Right cardiac atrium (tissue), 5 donors: ENCODE results near the gene DIO3. TPM values are rescaled to one million over a fixed set of nuclear protein-coding genes. Genes with fewer than 3 reads are reported as not detected.

Source experiments
- ATAC-seq, 2 donors: fragments of 200-7000 bp; cut with Tn5 transposase; one replicate each; pipeline versions ENCODE4 v1.8.0 to v1.9.1; 2020; ENCODE audit warnings: moderate library complexity in 2 of 2, mild to moderate bottlenecking in 1 of 2
- DNase-seq, 3 donors: peaks; one replicate each; pipeline ENCODE4 v3.0.0-alpha.2; 2020
- H3K27ac ChIP-seq: one replicate; pipeline ENCODE4 v1.5.1; 2013; ENCODE audit warnings: mild to moderate bottlenecking, low read length, control low read depth, moderate library complexity
- H3K27me3 ChIP-seq: one replicate; pipeline ENCODE4 v1.6.1; 2013; ENCODE audit not compliant: control insufficient read depth, insufficient read depth
- H3K4me1 ChIP-seq: one replicate; pipeline ENCODE4 v1.6.1; 2013; ENCODE audit warnings: low read length; ENCODE audit not compliant: control insufficient read depth, insufficient read depth
- H3K4me3 ChIP-seq: one replicate; pipeline ENCODE4 v1.5.1; 2013; ENCODE audit warnings: low read length, control low read depth
- H3K9me3 ChIP-seq: one replicate; pipeline ENCODE4 v1.6.1; 2013; ENCODE audit warnings: low read length; ENCODE audit not compliant: control insufficient read depth
- WGBS: extraction: QIAGEN DNeasy Blood & Tissue Kit; methylation state at CpG from one replicate; pipeline ENCODE4 v1.1.7; 2013; 5-methylcytosine and 5-hydroxymethylcytosine counted together
- intact Hi-C, 4 donors: fragments of 100-400 bp; cut with DNase I; formaldehyde crosslinking; loops; one replicate each; pipeline versions ENCODE4 v1.11.0 to v1.14.0; 2022 to 2023
- polyA plus RNA-seq: library from polyadenylated mRNA; stranded (reverse); fragments of 200-250 nt; gene quantifications from one replicate; pipeline ENCODE4 v1.2.3, GENCODE V29; 2013
- total RNA-seq, 4 donors: library from RNA; stranded (reverse); fragmentation: NEBNext Ultra II Directional; extraction: Animal tissue kit (Norgen Biotek cat#: 25700); gene quantifications; one replicate each; pipeline ENCODE4 v1.2.1, GENCODE V29; 2021
- donor health status: healthy with polysubstance abuse.
- donor health status: DM: no; HTN: yes; CAD: no.
- donor health status: DM: no; HTN: no; CAD: no.
- donor health status: DM: no; HTN: yes; CAD: no; lungs with severe emphysema.
- donor health status: DM: yes; HTN: yes; CAD: no.

The DIO3 gene
- total and polyA plus RNA-seq, 5 donors: 0.17 to 0.34 TPM; not detected in 3

GRCh38 chr14:101591582-101591981, 30.3 kb downstream of the DIO3 start:
- ATAC-seq (no peak), DNase-seq (no peak)
- intact Hi-C loops: no loop called here
- no peaks in the 10 kb centered on the region for H3K9me3 ChIP-seq
- H3K4me3 ChIP-seq: no peak overlapping the region
- no peaks in the 10 kb centered on the region for H3K4me1 ChIP-seq
- no peak overlapping the region for H3K27ac ChIP-seq
- WGBS: 90% methylated on average over 5 of the region's 5 CpGs
- H3K27me3 ChIP-seq: no peaks in the 10 kb centered on the region

- DNase-seq (no peak), ATAC-seq (no peak)
- 90% methylated on average over 7 of the region's 7 CpGs for WGBS
- Histone ChIP-seq H3K9me3 (no peaks in the 10 kb centered on the region), H3K27me3 (no peaks in the 10 kb centered on the region), H3K4me3 (no peak overlapping the region), H3K27ac (no peak overlapping the region), H3K4me1 (no peaks in the 10 kb centered on the region)
- intact Hi-C loops: no loop called here
Measured at GRCh38 chr14:101593411-101594238, 32.3 kb downstream of the DIO3 start.

GRCh38 chr14:101594511-101595148, 33.3 kb downstream of the DIO3 start:
- peak in 1 of 3 donors; percentile 7 for DNase-seq
- WGBS: 94% methylated on average over 9 of the region's 9 CpGs
- intact Hi-C loops: no loop called here

GRCh38 chr14:101595349-101595748, 34.1 kb downstream of the DIO3 start:
- no peak overlapping the region for H3K4me3 ChIP-seq
- no peak overlapping the region for H3K27ac ChIP-seq
- ATAC-seq (no peak), DNase-seq (peak in 1 of 3 donors; percentile 4)
- intact Hi-C loops: no loop called here
- H3K9me3 ChIP-seq: no peaks in the 10 kb centered on the region
- WGBS: 86% methylated on average over 4 of the region's 4 CpGs
- no peaks in the 10 kb centered on the region for H3K4me1 ChIP-seq
- H3K27me3 ChIP-seq: no peaks in the 10 kb centered on the region

More at GRCh38 chr14:101594511-101595148, 33.3 kb downstream of the DIO3 start:
- Histone ChIP-seq H3K27me3 (no peaks in the 10 kb centered on the region), H3K9me3 (no peaks in the 10 kb centered on the region), H3K4me1 (no peaks in the 10 kb centered on the region), H3K4me3 (no peak overlapping the region), H3K27ac (no peak overlapping the region)
- no peak for ATAC-seq

GRCh38 chr14:101595887-101596721, 34.8 kb downstream of the DIO3 start:
- H3K27ac ChIP-seq: no peak overlapping the region
- 71% methylated on average over 8 of the region's 8 CpGs for WGBS
- H3K27me3 ChIP-seq: no peaks in the 10 kb centered on the region
- ATAC-seq: no peak
- no peaks in the 10 kb centered on the region for H3K4me1 ChIP-seq
- H3K4me3 ChIP-seq: no peak overlapping the region
- intact Hi-C loops: no loop called here
- peak in 1 of 3 donors; percentile 18 for DNase-seq
- no peaks in the 10 kb centered on the region for H3K9me3 ChIP-seq

- Histone ChIP-seq H3K27ac (no peak overlapping the region), H3K27me3 (no peaks in the 10 kb centered on the region), H3K9me3 (no peaks in the 10 kb centered on the region), H3K4me1 (no peaks in the 10 kb centered on the region), H3K4me3 (no peak overlapping the region)
- ATAC-seq: no peak
- intact Hi-C loops: no loop called here
- DNase-seq: peak in 1 of 3 donors; percentile 31
- WGBS: 71% methylated on average over 7 of the region's 7 CpGs
Measured at GRCh38 chr14:101596742-101597141, 35.4 kb downstream of the DIO3 start.

- intact Hi-C loops: no loop called here
- Histone ChIP-seq H3K9me3 (no peaks in the 10 kb centered on the region), H3K4me1 (no peaks in the 10 kb centered on the region), H3K27me3 (no peaks in the 10 kb centered on the region), H3K27ac (no peak overlapping the region), H3K4me3 (no peak overlapping the region)
- 90% methylated on average over 6 of the region's 6 CpGs for WGBS
- peak in 1 of 3 donors; percentile 2 for DNase-seq
- ATAC-seq: no peak
Measured at GRCh38 chr14:101598159-101598558, 36.9 kb downstream of the DIO3 start.

- Histone ChIP-seq H3K4me3 (no peak overlapping the region), H3K9me3 (no peaks in the 10 kb centered on the region), H3K27me3 (no peaks in the 10 kb centered on the region), H3K27ac (no peak overlapping the region), H3K4me1 (no peaks in the 10 kb centered on the region)
- WGBS: 90% methylated on average over 9 of the region's 9 CpGs
- ATAC-seq: no peak
- intact Hi-C loops: no loop called here
- peak in 1 of 3 donors; percentile 6 for DNase-seq
Measured at GRCh38 chr14:101598571-101599233, 37.4 kb downstream of the DIO3 start.

GRCh38 chr14:101599234-101599885, 38.1 kb downstream of the DIO3 start:
- peak in 2 of 3 donors; percentile 3 to 25 for DNase-seq
- Histone ChIP-seq H3K9me3 (no peaks in the 10 kb centered on the region), H3K4me3 (no peak overlapping the region), H3K27ac (no peak overlapping the region), H3K4me1 (no peaks in the 10 kb centered on the region), H3K27me3 (no peaks in the 10 kb centered on the region)
- intact Hi-C loops: no loop called here
- no peak for ATAC-seq
- 93% methylated on average over 13 of the region's 13 CpGs for WGBS

- Histone ChIP-seq H3K4me1 (no peaks in the 10 kb centered on the region), H3K4me3 (no peak overlapping the region), H3K27me3 (no peaks in the 10 kb centered on the region), H3K27ac (no peak overlapping the region), H3K9me3 (no peaks in the 10 kb centered on the region)
- WGBS: 76% methylated on average over 7 of the region's 7 CpGs
- ATAC-seq (no peak), DNase-seq (peak in 1 of 3 donors; percentile 17)
- intact Hi-C loops: no loop called here
Measured at GRCh38 chr14:101600336-101600890, 39.1 kb downstream of the DIO3 start.
